ENCODE data around the gene PHACTR1. TPM values are rescaled to one million over a fixed set of nuclear protein-coding genes. Genes with fewer than 3 reads are reported as not detected.

PHACTR1 gene
- total RNA-seq, 1 donor from 2014 or later: 8.4 TPM

GRCh38 chr6:12947151-12947871 is 230.7 kb downstream of the PHACTR1 start:
- no peak for TF ChIP-seq CTCF (IDR thresholded peaks at IDR 0.05)
- Histone ChIP-seq H3K9me3 (no peaks in the 10 kb centered on the region), H3K27ac (no peak overlapping the region), H3K27me3 (no peaks in the 10 kb centered on the region), H3K36me3 (no peaks in the 10 kb centered on the region), H3K4me1 (no peaks in the 10 kb centered on the region), H3K4me3 (no peak overlapping the region)
- no peak for DNase-seq (ENCODE audit: low spot score in 2 of 2)
- intact Hi-C loops (cut with DNase I): no loop called here

- no peak for TF ChIP-seq CTCF (IDR thresholded peaks at IDR 0.05)
- intact Hi-C loops (cut with DNase I): no loop called here
Measured at GRCh38 chr6:12947967-12948366, 231.4 kb downstream of the PHACTR1 start.

GRCh38 chr6:12950976-12951375 is 234.4 kb downstream of the PHACTR1 start:
- Histone ChIP-seq H3K4me1 (no peaks in the 10 kb centered on the region), H3K27ac (no peak overlapping the region), H3K36me3 (no peaks in the 10 kb centered on the region), H3K27me3 (no peaks in the 10 kb centered on the region), H3K9me3 (no peaks in the 10 kb centered on the region), H3K4me3 (no peak overlapping the region)
- no peak for DNase-seq (ENCODE audit: low spot score in 2 of 2)
- no peak for TF ChIP-seq CTCF (IDR thresholded peaks at IDR 0.05)
- intact Hi-C loops (cut with DNase I): loop anchor here (5.0 kb wide), 1 partner anchor 39 kb away; no protein-coding TSS in a partner anchor

More at GRCh38 chr6:12947967-12948366, 231.4 kb downstream of the PHACTR1 start:
- Histone ChIP-seq H3K9me3 (no peaks in the 10 kb centered on the region), H3K27me3 (no peaks in the 10 kb centered on the region), H3K36me3 (no peaks in the 10 kb centered on the region), H3K27ac (no peak overlapping the region), H3K4me1 (no peaks in the 10 kb centered on the region), H3K4me3 (no peak overlapping the region)
- DNase-seq (ENCODE audit: low spot score in 2 of 2): no peak

GRCh38 chr6:12951415-12951814 is 234.8 kb downstream of the PHACTR1 start:
- no peaks in the 10 kb centered on the region for H3K9me3 ChIP-seq
- no peaks in the 10 kb centered on the region for H3K4me1 ChIP-seq
- DNase-seq (ENCODE audit: low spot score in 2 of 2): no peak
- intact Hi-C loops (cut with DNase I): loop anchor here (5.0 kb wide), 1 partner anchor 39 kb away; no protein-coding TSS in a partner anchor
- no peak overlapping the region for H3K4me3 ChIP-seq
- no peaks in the 10 kb centered on the region for H3K27me3 ChIP-seq
- no peak overlapping the region for H3K27ac ChIP-seq
- no peaks in the 10 kb centered on the region for H3K36me3 ChIP-seq
- no peak for TF ChIP-seq CTCF (IDR thresholded peaks at IDR 0.05)

- no peak for DNase-seq (ENCODE audit: low spot score in 2 of 2)
- Histone ChIP-seq H3K4me3 (no peak overlapping the region), H3K27me3 (no peaks in the 10 kb centered on the region), H3K9me3 (no peaks in the 10 kb centered on the region), H3K27ac (no peak overlapping the region), H3K4me1 (no peaks in the 10 kb centered on the region), H3K36me3 (no peaks in the 10 kb centered on the region)
- intact Hi-C loops (cut with DNase I): loop anchor here (5.0 kb wide), 1 partner anchor 40 kb away; no protein-coding TSS in a partner anchor
- no peak for TF ChIP-seq CTCF (IDR thresholded peaks at IDR 0.05)
Measured at GRCh38 chr6:12952318-12952717, 235.8 kb downstream of the PHACTR1 start.

Measured in ascending aorta (tissue), 2 donors.